Mesothelial cell of epicardium (in vitro differentiated cells): ENCODE measurements around the gene GRID1. TPM values are rescaled to one million over a fixed set of nuclear protein-coding genes. Genes with fewer than 3 reads are reported as not detected.

ENCODE experiments used
- DNase-seq, 2 experiments: peaks; one replicate each; pipeline ENCODE4 v3.0.0; 2021; ENCODE audit warnings: low spot score in 2 of 2; ENCODE audit not compliant: unreplicated experiment in 2 of 2
- H3K27ac Mint-ChIP-seq: 2 replicates; pipeline ENCODE4 v1.8.0; 2021; ENCODE audit warnings: mixed read lengths
- H3K27me3 Mint-ChIP-seq: 2 replicates; pipeline ENCODE4 v1.8.0; 2021; ENCODE audit warnings: low read depth, mixed read lengths
- H3K36me3 Mint-ChIP-seq: 2 replicates; pipeline ENCODE4 v1.8.0; 2021; ENCODE audit warnings: mixed read lengths
- H3K4me1 Mint-ChIP-seq: 2 replicates; pipeline ENCODE4 v1.8.0; 2021; ENCODE audit warnings: mixed read lengths
- H3K4me3 Mint-ChIP-seq: 2 replicates; pipeline ENCODE4 v1.8.0; 2021; ENCODE audit warnings: mild to moderate bottlenecking, moderate library complexity, mixed read lengths
- H3K9me3 Mint-ChIP-seq: 2 replicates; pipeline ENCODE4 v1.8.0; 2021; ENCODE audit warnings: mixed read lengths
- CTCF ChIP-seq: fragments of 200-600 bp; sonication (generic); IDR thresholded peaks from one replicate; pipeline ENCODE4 v1.5.0; 2021; ENCODE audit warnings: antibody characterized with exemption; ENCODE audit not compliant: unreplicated experiment
- total RNA-seq: library from RNA; stranded (reverse); gene quantifications from 3 replicates; pipeline ENCODE4 v1.2.1, GENCODE V29; 2021

GRID1 gene
- total RNA-seq, 1 donor from 2014 or later, result 0.22 TPM

DNA sequence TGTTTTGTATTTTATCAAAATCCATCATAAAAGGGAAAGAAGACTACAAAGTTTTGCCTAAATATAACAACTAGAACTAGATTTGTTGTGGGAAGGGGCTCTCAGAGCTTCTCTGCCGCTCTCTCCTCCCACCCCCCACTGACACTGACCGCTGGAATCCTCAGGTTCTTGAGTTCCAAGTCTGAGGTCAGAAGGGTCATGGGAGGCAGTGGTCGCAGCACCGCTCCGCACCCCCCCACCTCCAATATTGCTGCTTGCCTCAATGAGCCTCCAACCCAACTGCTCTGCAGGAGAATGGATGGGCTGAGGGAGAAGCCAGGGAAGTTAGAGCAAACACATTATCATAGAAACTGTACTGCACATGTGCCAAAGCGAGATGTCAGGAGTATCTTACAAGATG lies 359.4 kb downstream of the GRID1 start:
- H3K4me1 Mint-ChIP-seq, result no peaks in the 10 kb centered on the region

GRCh38 chr10:86004337-86004736 lies 362.3 kb downstream of the GRID1 start:
- Mint-ChIP-seq H3K4me1 (no peaks in the 10 kb centered on the region), H3K36me3 (no peaks in the 10 kb centered on the region), H3K27me3 (peaks cover 48% of the 10 kb centered on the region), H3K4me3 (no peak overlapping the region), H3K27ac (no peak overlapping the region), H3K9me3 (peaks cover 6% of the 10 kb centered on the region)
- DNase-seq, result no peak
- TF ChIP-seq CTCF, result no peak

More for the DNA sequence above, 359.4 kb downstream of the GRID1 start:
- no peak for DNase-seq
- H3K27me3 Mint-ChIP-seq, result peaks cover 30% of the 10 kb centered on the region
- H3K36me3 Mint-ChIP-seq, result no peaks in the 10 kb centered on the region
- H3K27ac Mint-ChIP-seq, result no peak overlapping the region
- H3K9me3 Mint-ChIP-seq, result peaks cover 6% of the 10 kb centered on the region
- no peak for TF ChIP-seq CTCF
- no peak overlapping the region for H3K4me3 Mint-ChIP-seq

GRCh38 chr10:86003201-86003621 lies 363.4 kb downstream of the GRID1 start:
- peaks cover 48% of the 10 kb centered on the region for H3K27me3 Mint-ChIP-seq
- peaks cover 4% of the 10 kb centered on the region for H3K9me3 Mint-ChIP-seq
- H3K36me3 Mint-ChIP-seq, result no peaks in the 10 kb centered on the region
- no peaks in the 10 kb centered on the region for H3K4me1 Mint-ChIP-seq
- no peak for DNase-seq
- no peak overlapping the region for H3K27ac Mint-ChIP-seq
- no peak for TF ChIP-seq CTCF
- no peak overlapping the region for H3K4me3 Mint-ChIP-seq

- no peak overlapping the region for H3K4me3 Mint-ChIP-seq
- H3K27me3 Mint-ChIP-seq, result peaks cover 48% of the 10 kb centered on the region
- no peak for DNase-seq
- H3K9me3 Mint-ChIP-seq, result peaks cover 12% of the 10 kb centered on the region
- H3K4me1 Mint-ChIP-seq, result no peaks in the 10 kb centered on the region
- H3K27ac Mint-ChIP-seq, result no peak overlapping the region
- no peak for TF ChIP-seq CTCF
- no peaks in the 10 kb centered on the region for H3K36me3 Mint-ChIP-seq
Observed at GRCh38 chr10:86001521-86001920, 365.1 kb downstream of the GRID1 start.

GRCh38 chr10:85997544-85997943 lies 369.1 kb downstream of the GRID1 start:
- no peaks in the 10 kb centered on the region for H3K36me3 Mint-ChIP-seq
- peaks cover 12% of the 10 kb centered on the region for H3K9me3 Mint-ChIP-seq
- H3K4me1 Mint-ChIP-seq, result no peaks in the 10 kb centered on the region
- TF ChIP-seq CTCF, result no peak
- no peak overlapping the region for H3K27ac Mint-ChIP-seq
- peaks cover 41% of the 10 kb centered on the region for H3K27me3 Mint-ChIP-seq
- no peak overlapping the region for H3K4me3 Mint-ChIP-seq
- DNase-seq, result no peak

GRCh38 chr10:85995791-85996190 lies 370.8 kb downstream of the GRID1 start:
- TF ChIP-seq CTCF, result no peak
- H3K9me3 Mint-ChIP-seq, result peaks cover 12% of the 10 kb centered on the region
- H3K4me1 Mint-ChIP-seq, result no peaks in the 10 kb centered on the region
- H3K4me3 Mint-ChIP-seq, result no peak overlapping the region
- DNase-seq, result no peak
- H3K27me3 Mint-ChIP-seq, result peaks cover 24% of the 10 kb centered on the region
- H3K27ac Mint-ChIP-seq, result no peak overlapping the region
- no peaks in the 10 kb centered on the region for H3K36me3 Mint-ChIP-seq
